ENCODE measurements around the gene SIX1.

GRCh38 chr14:60655119-60655897, 6.0 kb upstream of the SIX1 start:
- no peak for TF ChIP-seq CTCF (IDR thresholded peaks at IDR 0.05)
- TF ChIP-seq EP300 (IDR thresholded peaks at IDR 0.05): no peak
- TF ChIP-seq POLR2A (IDR thresholded peaks at IDR 0.05): no peak

Measured in gastroesophageal sphincter (tissue), 3 donors.